GM12874 (cell line): ENCODE measurements around the gene DPAGT1.

Experiments used
- CTCF ChIP-seq: IDR thresholded peaks from 2 replicates; pipeline ENCODE4 v1.5.1; 2011; ENCODE audit warnings: low read depth, mild to moderate bottlenecking, control low read depth, low read length, moderate library complexity; ENCODE audit not compliant: insufficient read depth

The DPAGT1 gene

GRCh38 chr11:119057000-119057769 is 44.5 kb downstream of the DPAGT1 start, which contains the start of gene HYOU1:
Gene HYOU1 (minus strand): TSS chr11:119057205. CDS start chr11:119056160, 1,045 bp downstream.
- TF ChIP-seq CTCF, result peak; percentile 30

GRCh38 chr11:119056421-119056999 is 45.1 kb downstream of the DPAGT1 start:
- TF ChIP-seq CTCF, result no peak

- TF ChIP-seq CTCF, result 0 out of 2 replicates have a peak, but pooled peaks have one; percentile 12
Measured at GRCh38 chr11:119055901-119056300, 45.8 kb downstream of the DPAGT1 start.

GRCh38 chr11:119054418-119054817 is 47.2 kb downstream of the DPAGT1 start:
- no peak for TF ChIP-seq CTCF

GRCh38 chr11:119052163-119052814 is 49.4 kb downstream of the DPAGT1 start:
- TF ChIP-seq CTCF, result no peak

GRCh38 chr11:119051440-119052162 is 50.1 kb downstream of the DPAGT1 start:
- no peak for TF ChIP-seq CTCF

- TF ChIP-seq CTCF, result no peak
Measured at GRCh38 chr11:119049081-119049480, 52.6 kb downstream of the DPAGT1 start.
